Loucy (cell line): ENCODE results near the gene PER2.

Source experiments
- EZH2phosphoT487 ChIP-seq: fragments of 200-600 bp; IDR thresholded peaks from 2 replicates; pipeline ENCODE4 v1.6.1; 2018; ENCODE audit warnings: antibody characterized with exemption, mild to moderate bottlenecking, moderate library complexity, borderline replicate concordance
- TF ChIP-seq, protein P1 (sequence below): fragments of 200-600 bp; sonication (generic); conservative IDR thresholded peaks from 2 replicates; pipeline ENCODE4 v1.5.1; 2014; ENCODE audit warnings: mild to moderate bottlenecking, antibody characterized with exemption, low read length

DNA sequence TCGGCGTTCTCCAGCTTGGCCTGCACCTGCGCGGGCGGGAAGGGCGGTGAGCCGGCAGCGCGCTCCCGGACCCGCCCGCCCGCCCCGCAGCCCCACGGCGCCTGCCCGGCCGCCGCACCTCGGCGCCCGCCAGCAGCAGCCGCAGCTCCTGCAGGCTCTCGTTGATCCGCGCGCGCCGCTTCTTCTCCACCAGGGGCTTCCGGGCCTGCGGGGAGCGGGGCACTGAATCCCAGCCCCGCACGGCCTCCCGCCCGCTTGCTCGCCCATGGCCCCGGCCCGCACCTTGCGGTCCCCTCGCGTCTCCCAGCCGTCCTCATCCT is 48.9 kb downstream of the PER2 start:
- TF ChIP-seq, protein P1, sequence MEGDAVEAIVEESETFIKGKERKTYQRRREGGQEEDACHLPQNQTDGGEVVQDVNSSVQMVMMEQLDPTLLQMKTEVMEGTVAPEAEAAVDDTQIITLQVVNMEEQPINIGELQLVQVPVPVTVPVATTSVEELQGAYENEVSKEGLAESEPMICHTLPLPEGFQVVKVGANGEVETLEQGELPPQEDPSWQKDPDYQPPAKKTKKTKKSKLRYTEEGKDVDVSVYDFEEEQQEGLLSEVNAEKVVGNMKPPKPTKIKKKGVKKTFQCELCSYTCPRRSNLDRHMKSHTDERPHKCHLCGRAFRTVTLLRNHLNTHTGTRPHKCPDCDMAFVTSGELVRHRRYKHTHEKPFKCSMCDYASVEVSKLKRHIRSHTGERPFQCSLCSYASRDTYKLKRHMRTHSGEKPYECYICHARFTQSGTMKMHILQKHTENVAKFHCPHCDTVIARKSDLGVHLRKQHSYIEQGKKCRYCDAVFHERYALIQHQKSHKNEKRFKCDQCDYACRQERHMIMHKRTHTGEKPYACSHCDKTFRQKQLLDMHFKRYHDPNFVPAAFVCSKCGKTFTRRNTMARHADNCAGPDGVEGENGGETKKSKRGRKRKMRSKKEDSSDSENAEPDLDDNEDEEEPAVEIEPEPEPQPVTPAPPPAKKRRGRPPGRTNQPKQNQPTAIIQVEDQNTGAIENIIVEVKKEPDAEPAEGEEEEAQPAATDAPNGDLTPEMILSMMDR: no peak
- TF ChIP-seq EZH2phosphoT487: no peak
